ENCODE measurements around the gene ATXN1. TPM values are rescaled to one million over a fixed set of nuclear protein-coding genes. Genes with fewer than 3 reads are reported as not detected.

Gene ATXN1
- total and polyA plus RNA-seq, 2 of the 13 experiments (the other 11 are each of a cell fraction or from before 2014, with no cell fraction given), result 20.7 to 39.5 TPM

- TF ChIP-seq ZNF407 (CRISPR knock-in tag; IDR thresholded peaks at IDR 0.05; ENCODE audit: not compliant biosample characterization) (no peak), KAT8 (CRISPR knock-in tag; IDR thresholded peaks at IDR 0.05) (peak; percentile 58; the same call in 1 of the 2 replicates), ZNF570 (CRISPR knock-in tag; IDR thresholded peaks at IDR 0.05; ENCODE audit: borderline replicate concordance) (no peak), ATF4 (CRISPR knock-in tag; IDR thresholded peaks at IDR 0.05) (peak in 1 of 2 experiments; percentile 99; a peak in 2 of 4 replicates), FOSL2 (CRISPR knock-in tag; IDR thresholded peaks at IDR 0.05) (peak; percentile 88), AHDC1 (CRISPR knock-in tag; IDR thresholded peaks at IDR 0.05; ENCODE audit: borderline replicate concordance) (0 out of 2 replicates have a peak, but pooled peaks have one; percentile 21), CCDC6 (CRISPR knock-in tag; IDR thresholded peaks at IDR 0.05) (0 out of 2 replicates have a peak, but pooled peaks have one; percentile 57), ARID4A (CRISPR knock-in tag; IDR thresholded peaks at IDR 0.05; ENCODE audit: borderline replicate concordance) (peak; percentile 47; the same call in 1 of the 2 replicates), CEBPG (CRISPR knock-in tag; IDR thresholded peaks at IDR 0.05) (peak; percentile 93)
Observed at GRCh38 chr6:16754876-16755275, 6.4 kb downstream of the ATXN1 start (continued).
